IMR-90 (cell line): ENCODE data around the gene TEX35. TPM values are rescaled to one million over a fixed set of nuclear protein-coding genes. Genes with fewer than 3 reads are reported as not detected.

Experiments used
- ATAC-seq: fragments of 200-7000 bp; cut with Tn5 transposase; 2 replicates; pipeline ENCODE4 v1.9.1; 2020; ENCODE audit warnings: low read depth, mild to moderate bottlenecking, moderate library complexity
- BruUV-seq: library from RNA; stranded (reverse); fragments of 400-500 nt; replicated peaks from 2 replicates; lab custom pipeline; 2021; lab: Mats Ljungman, UMichigan
- CTCF ChIA-PET: fragments of 300-600 bp; formaldehyde crosslinking; extraction: SDS; loops from one replicate; lab custom pipeline; 2021; ENCODE audit warnings: antibody characterized with exemption; lab: Yijun Ruan, JAX
- POLR2A ChIA-PET: fragments of 300-600 bp; sonication (Branson Sonifier 250); formaldehyde crosslinking; loops from one replicate; lab custom pipeline; 2022; ENCODE audit warnings: antibody characterized with exemption; ENCODE audit not compliant: unreplicated experiment; lab: Charles Lee
- DNase-seq: peaks from one replicate; pipeline ENCODE4 v3.0.0; 2013
- H2AFZ ChIP-seq: replicated peaks from 2 replicates; pipeline ENCODE3; 2013; ENCODE audit warnings: low read length, mild to moderate bottlenecking; ENCODE audit not compliant: poor library complexity
- H2AK5ac ChIP-seq: 2 replicates; pipeline ENCODE4 v1.6.1; 2013; ENCODE audit warnings: low read depth, low read length, inconsistent platforms
- H2AK9ac ChIP-seq: replicated peaks from 2 replicates; pipeline ENCODE3; 2013; ENCODE audit warnings: mild to moderate bottlenecking, low read depth, low read length, moderate library complexity; ENCODE audit not compliant: poor library complexity
- H2BK120ac ChIP-seq: 2 replicates; pipeline ENCODE4 v1.6.1; 2013; ENCODE audit warnings: low read depth, low read length, inconsistent platforms
- H2BK15ac ChIP-seq: 3 replicates; pipeline ENCODE4 v1.6.1; 2013; ENCODE audit warnings: low read depth, low read length, inconsistent platforms
- H2BK20ac ChIP-seq: 2 replicates; pipeline ENCODE4 v1.6.1; 2013; ENCODE audit warnings: low read depth, mild to moderate bottlenecking, inconsistent platforms, low read length, moderate library complexity
- H2BK5ac ChIP-seq: 2 replicates; pipeline ENCODE4 v1.6.1; 2013; ENCODE audit warnings: mild to moderate bottlenecking, low read depth, low read length, inconsistent platforms; ENCODE audit not compliant: poor library complexity, severe bottlenecking
- H3K14ac ChIP-seq: replicated peaks from 2 replicates; pipeline ENCODE4 v1.6.1; 2013; ENCODE audit warnings: low read depth, low read length, inconsistent platforms
- H3K18ac ChIP-seq: 2 replicates; pipeline ENCODE4 v1.6.1; 2013; ENCODE audit warnings: low read depth, low read length, control low read depth
- H3K23ac ChIP-seq: 2 replicates; pipeline ENCODE4 v1.6.1; 2013; ENCODE audit warnings: low read depth, low read length, inconsistent platforms
- H3K27ac ChIP-seq: 2 replicates; pipeline ENCODE4 v1.5.1; 2013; ENCODE audit warnings: mild to moderate bottlenecking, control low read depth, low read length; ENCODE audit not compliant: insufficient read depth
- H3K27me3 ChIP-seq: 2 replicates; pipeline ENCODE4 v1.6.1; 2013; ENCODE audit warnings: low read length; ENCODE audit not compliant: control insufficient read depth, insufficient read depth
- H3K36me3 ChIP-seq: 2 replicates; pipeline ENCODE4 v1.6.1; 2013; ENCODE audit warnings: low read length, mixed read lengths; ENCODE audit not compliant: control insufficient read depth, insufficient read depth
- H3K4ac ChIP-seq: 2 replicates; pipeline ENCODE4 v1.6.1; 2013; ENCODE audit warnings: low read depth, low read length, inconsistent platforms
- H3K4me1 ChIP-seq: 2 replicates; pipeline ENCODE4 v1.6.1; 2013; ENCODE audit warnings: low read length, mixed read lengths; ENCODE audit not compliant: control insufficient read depth, insufficient read depth
- H3K4me2 ChIP-seq: 2 replicates; pipeline ENCODE4 v1.6.1; 2013; ENCODE audit warnings: low read depth, mild to moderate bottlenecking, control low read depth, low read length, moderate library complexity
- H3K4me3 ChIP-seq: 2 replicates; pipeline ENCODE4 v1.5.1; 2013; ENCODE audit warnings: low read depth, mild to moderate bottlenecking, control low read depth, low read length, moderate library complexity; ENCODE audit not compliant: insufficient read depth
- H3K56ac ChIP-seq: 2 replicates; pipeline ENCODE4 v1.6.1; 2013; ENCODE audit warnings: low read length, inconsistent platforms; ENCODE audit not compliant: insufficient read depth; ENCODE audit errors: extremely low read depth
- H3K79me1 ChIP-seq, 2 experiments: 2 replicates each; pipeline ENCODE4 v1.6.1; 2013; ENCODE audit warnings: low read length in 2 of 2, inconsistent platforms in 1 of 2, low read depth in 1 of 2
- H3K9ac ChIP-seq: 2 replicates; pipeline ENCODE4 v1.6.1; 2013; ENCODE audit warnings: low read depth, low read length, control low read depth
- H3K9me1 ChIP-seq: 2 replicates; pipeline ENCODE4 v1.6.1; 2013; ENCODE audit warnings: low read length, inconsistent platforms; ENCODE audit not compliant: insufficient read depth
- H3K9me3 ChIP-seq: 2 replicates; pipeline ENCODE4 v1.6.1; 2013; ENCODE audit warnings: low read length; ENCODE audit not compliant: control insufficient read depth, insufficient read depth
- H4K20me1 ChIP-seq: 2 replicates; pipeline ENCODE4 v1.6.1; 2013; ENCODE audit warnings: low read length, inconsistent platforms; ENCODE audit not compliant: insufficient read depth
- H4K5ac ChIP-seq: 2 replicates; pipeline ENCODE4 v1.6.1; 2013; ENCODE audit warnings: mild to moderate bottlenecking, low read depth, low read length, control low read depth
- H4K8ac ChIP-seq, 2 experiments: 2 replicates each; pipeline ENCODE4 v1.6.1; 2013; ENCODE audit warnings: low read depth in 2 of 2, low read length in 2 of 2, control low read depth in 1 of 2, inconsistent platforms in 1 of 2
- H4K91ac ChIP-seq: 2 replicates; pipeline ENCODE4 v1.6.1; 2013; ENCODE audit warnings: low read depth, low read length, inconsistent platforms; ENCODE audit not compliant: insufficient read depth
- BHLHE40 ChIP-seq: fragments of 150-350 bp; IDR thresholded peaks from 2 replicates; pipeline ENCODE4 v1.6.1; 2016; ENCODE audit warnings: mild to moderate bottlenecking, low read depth, low read length
- CEBPB ChIP-seq: IDR thresholded peaks from 2 replicates; pipeline ENCODE4 v1.6.1; 2012; ENCODE audit warnings: low read depth, low read length, improper control_type of control experiment
- CHD1 ChIP-seq: IDR thresholded peaks from 2 replicates; pipeline ENCODE4 v1.6.1; 2012; ENCODE audit warnings: low read depth, low read length, improper control_type of control experiment
- CTCF ChIP-seq: conservative IDR thresholded peaks from 2 replicates; pipeline ENCODE4 v1.5.1; 2012; ENCODE audit warnings: mild to moderate bottlenecking, low read depth, low read length, improper control_type of control experiment
- ELK1 ChIP-seq: fragments of 150-350 bp; IDR thresholded peaks from 2 replicates; pipeline ENCODE4 v1.6.1; 2016; ENCODE audit warnings: low read depth, mild to moderate bottlenecking, low read length, moderate library complexity, borderline replicate concordance
- FOS ChIP-seq: fragments of 150-350 bp; IDR thresholded peaks from 2 replicates; pipeline ENCODE4 v1.6.1; 2016; ENCODE audit warnings: low read depth, low read length
- NFE2L2 ChIP-seq: fragments of 150-350 bp; IDR thresholded peaks from 2 replicates; pipeline ENCODE4 v1.6.1; 2016; ENCODE audit warnings: low read depth, mild to moderate bottlenecking, low read length
- POLR2A ChIP-seq: IDR thresholded peaks from 2 replicates; pipeline ENCODE4 v1.6.1; 2012; ENCODE audit warnings: mild to moderate bottlenecking, low read depth, low read length
- RCOR1 ChIP-seq: IDR thresholded peaks from 2 replicates; pipeline ENCODE4 v1.6.1; 2012; ENCODE audit warnings: mild to moderate bottlenecking, low read length, improper control_type of control experiment; ENCODE audit not compliant: insufficient replicate concordance
- RFX5 ChIP-seq: IDR thresholded peaks from 2 replicates; pipeline ENCODE4 v1.8.0; 2012; ENCODE audit warnings: low read depth, mild to moderate bottlenecking, low read length, moderate library complexity
- SMC3 ChIP-seq: fragments of 150-350 bp; IDR thresholded peaks from 2 replicates; pipeline ENCODE4 v1.6.1; 2016; ENCODE audit warnings: low read depth, mild to moderate bottlenecking, antibody characterized with exemption, low read length, moderate library complexity
- USF2 ChIP-seq: fragments of 150-350 bp; IDR thresholded peaks from 2 replicates; pipeline ENCODE4 v1.6.1; 2017; ENCODE audit warnings: mild to moderate bottlenecking, antibody characterized with exemption, low read length, low read depth
- dilution Hi-C: fragments of 300-500 bp; cut with HindIII; formaldehyde crosslinking; loops from one replicate; pipeline ENCODE4 v1.14.3; 2018; ENCODE audit warnings: low sequenced_read_pairs; ENCODE audit not compliant: unreplicated experiment
- in situ Hi-C: fragments of 300-500 bp; cut with MboI; formaldehyde crosslinking; loops from 3 replicates; pipeline ENCODE4 v1.14.3; 2019; ENCODE audit warnings: low sequenced_read_pairs, inconsistent platforms, mixed read lengths
- intact Hi-C: fragments of 100-400 bp; cut with micrococcal nuclease; formaldehyde crosslinking; loops from 2 replicates; pipeline ENCODE4 v1.10.0; 2022
- polyA plus RNA-seq, 3 experiments: library from polyadenylated mRNA; depleted of rRNA; stranded (reverse); fragments of >200 nt; gene quantifications; 2 replicates each; pipeline ENCODE4 v1.2.3, GENCODE V29; 2012; ENCODE audit warnings: low replicate concordance in 1 of 3
- total RNA-seq: library from RNA; depleted of rRNA; stranded (reverse); fragments of >200 nt; gene quantifications from 2 replicates; pipeline ENCODE4 v1.2.3, GENCODE V29; 2012

Gene TEX35
- total and polyA plus RNA-seq, 2 of the 4 experiments (the other 2 are of a cell fraction), result 0.05 TPM; not detected in 1

GRCh38 chr1:178464141-178464540 lies 48.8 kb upstream of the TEX35 start (continued):
- TF ChIP-seq ELK1, result no peak
- no peak for TF ChIP-seq BHLHE40

- Histone ChIP-seq H2BK5ac (peak overlapping the region; percentile 39), H3K4me1 (peaks cover 4% of the 10 kb centered on the region; the same call in 1 of the 2 replicates), H3K9me1 (peaks cover 10% of the 10 kb centered on the region), H3K4me2 (no peak overlapping the region), H2AK9ac (no peak overlapping the region), H4K20me1 (no peaks in the 10 kb centered on the region), H3K36me3 (peaks cover 12% of the 10 kb centered on the region), H3K23ac (no peak overlapping the region), H4K5ac (no peak overlapping the region), H3K27me3 (no peaks in the 10 kb centered on the region), H3K9ac (no peak overlapping the region), H3K18ac (no peak overlapping the region), H3K79me1 (peaks cover 0 to 11% of the 10 kb centered on the region in 2 experiments; a peak in 2 of 4 replicates), H2BK120ac (no peak overlapping the region), H3K27ac (no peak overlapping the region), H3K4me3 (no peak overlapping the region), H3K9me3 (no peaks in the 10 kb centered on the region), H2BK20ac (no peak overlapping the region), H2AFZ (no peak overlapping the region), H4K8ac (no peak overlapping the region; a peak in 1 of 4 replicates), H2AK5ac (no peak overlapping the region), H2BK15ac (no peak overlapping the region), H3K56ac (no peak overlapping the region), H3K14ac (no peak overlapping the region; the same call in 1 of the 2 replicates), H3K4ac (no peak overlapping the region), H4K91ac (no peak overlapping the region)
- dilution Hi-C loops (no loop called here), intact Hi-C loops (no loop called here), in situ Hi-C loops (no loop called here)
- no peak for DNase-seq
- ChIA-PET POLR2A (no interaction called here), CTCF (interaction anchor here (0.6 to 1.2 kb wide), 3 partner anchors 37 to 540 kb away, joined by 3 to 7 read pairs (median 3); no protein-coding TSS in a partner anchor)
- no TSS peak for BruUV-seq
- no peak for ATAC-seq
- TF ChIP-seq SMC3 (no peak), FOS (no peak), USF2 (no peak), CEBPB (no peak), POLR2A (no peak), RFX5 (no peak), NFE2L2 (no peak), BHLHE40 (no peak), ELK1 (no peak), RCOR1 (no peak), CTCF (no peak), CHD1 (no peak)
Observed at GRCh38 chr1:178464566-178464965, 48.3 kb upstream of the TEX35 start.
